Activated CD8-positive, alpha-beta memory T cell treated with anti-CD3 and anti-CD28 coated beads for 36 hours (primary cell): ENCODE results near the gene PCDH18. TPM values are rescaled to one million over a fixed set of nuclear protein-coding genes. Genes with fewer than 3 reads are reported as not detected.

Experiments
- CTCF ChIA-PET: fragments of 350-600 bp; sonication (Branson Sonifier 250); formaldehyde crosslinking; loops from one replicate; lab custom pipeline; 2021; ENCODE audit warnings: antibody characterized with exemption; lab: Charles Lee
- POLR2A ChIA-PET: fragments of 350-600 bp; sonication (Branson Sonifier 250); formaldehyde crosslinking; loops from one replicate; lab custom pipeline; 2021; ENCODE audit warnings: antibody characterized with exemption; lab: Charles Lee
- total RNA-seq, 2 experiments: library from RNA; stranded (reverse); gene quantifications; one replicate each; pipeline ENCODE4 v1.2.3, GENCODE V29; 2021

Gene PCDH18
- total RNA-seq, 2 experiments from 2014 or later: not detected

DNA sequence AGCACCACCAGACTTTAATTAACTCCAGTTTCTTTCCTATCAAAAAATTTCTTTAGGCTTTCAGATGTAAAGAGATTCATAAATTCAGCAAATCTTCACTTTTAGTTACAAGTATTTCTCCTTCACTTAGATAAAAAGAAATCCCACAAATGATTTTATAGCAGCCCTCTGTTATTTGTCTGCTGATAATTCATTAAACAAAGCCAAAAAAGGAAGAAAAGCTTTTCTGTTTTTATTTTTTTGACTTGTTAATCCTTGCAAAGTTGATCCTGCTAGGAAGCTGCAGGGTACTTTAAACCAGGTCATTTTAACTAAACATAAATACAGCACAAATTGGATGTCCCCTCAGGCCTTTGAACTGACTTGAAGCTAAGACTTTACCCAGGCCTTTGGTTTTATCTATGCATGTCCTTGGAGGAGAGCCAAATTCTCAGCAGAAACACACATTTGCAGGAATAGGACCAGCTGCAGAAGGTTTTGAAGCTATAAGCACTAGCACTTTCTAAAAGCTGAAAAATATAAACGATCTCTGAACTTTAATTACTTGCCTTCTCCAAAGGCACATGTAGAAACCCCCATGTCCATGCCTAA is 57.5 kb downstream of the PCDH18 start:
- ChIA-PET CTCF (no interaction called here), POLR2A (no interaction called here)

DNA sequence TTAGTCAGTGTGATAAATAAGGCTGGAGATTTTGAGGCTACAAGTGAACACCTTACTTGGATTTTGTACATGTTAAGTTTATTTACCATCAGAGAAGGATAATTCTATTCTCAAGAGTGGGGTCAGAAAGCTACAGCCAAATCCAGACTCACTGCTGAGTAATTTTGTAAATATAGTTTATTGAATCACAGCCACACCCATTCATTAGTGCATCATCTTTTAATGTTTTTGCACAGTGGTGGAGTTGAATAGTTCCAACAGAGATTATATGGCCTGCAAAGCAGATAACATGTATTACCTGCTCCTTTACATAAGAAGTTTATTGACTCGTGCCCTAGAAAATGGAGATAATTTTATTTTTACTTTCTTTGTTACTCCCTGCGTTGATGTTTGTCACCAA is 60.4 kb downstream of the PCDH18 start:
- POLR2A ChIA-PET: no interaction called here
- CTCF ChIA-PET: no interaction called here

DNA sequence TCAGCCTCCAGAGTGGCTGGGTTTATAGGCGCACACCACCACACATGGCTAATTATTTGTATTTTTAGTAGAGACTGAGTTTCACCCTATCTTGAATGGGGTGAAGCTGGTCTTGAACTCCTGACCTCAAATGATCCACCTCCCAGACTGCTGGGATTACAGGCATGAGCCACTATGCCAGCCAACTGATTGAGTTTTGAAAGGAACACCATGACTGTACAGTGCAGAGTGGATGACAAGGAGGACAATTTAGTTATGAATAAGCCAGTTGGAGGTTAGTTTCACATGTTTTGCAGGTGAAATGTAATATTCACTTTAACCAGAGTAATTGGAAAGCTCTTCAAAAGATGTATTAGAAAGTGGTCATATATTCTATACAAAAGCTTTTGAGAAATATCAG is 60.8 kb downstream of the PCDH18 start:
- ChIA-PET CTCF (no interaction called here), POLR2A (no interaction called here)

DNA sequence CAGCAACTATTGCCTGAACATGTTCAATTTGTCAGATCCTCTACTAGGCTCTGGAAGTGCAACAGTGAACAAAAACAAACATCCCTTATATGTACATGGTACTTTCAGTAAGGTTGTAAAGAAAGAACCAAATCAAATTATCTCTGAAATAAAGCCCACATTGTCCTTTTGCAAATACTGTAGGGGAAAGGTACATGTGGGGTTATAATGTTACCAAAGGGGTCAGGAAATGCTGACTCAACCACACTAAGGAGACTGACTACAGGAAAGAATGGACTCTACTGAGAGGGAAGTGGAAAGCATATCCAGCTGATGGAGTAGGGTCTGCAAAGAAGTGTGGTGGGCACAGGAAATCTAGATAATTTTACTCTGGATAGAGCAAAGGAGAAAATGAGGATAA is 61.5 kb downstream of the PCDH18 start:
- ChIA-PET POLR2A (no interaction called here), CTCF (no interaction called here)
